Activated CD4-positive, CD25-positive, alpha-beta regulatory T cell treated with anti-CD3 and anti-CD28 coated beads, Interleukin-2, amount 50 U/mL, for 24 hours (primary cell): ENCODE data around the gene CNOT3.
"Not testable (repeated sequence)": the region's sequence is repeated elsewhere in the genome, so short reads cannot be mapped to it uniquely, and the experiment has no call there.

Experiments used
- ATAC-seq, 2 donors: fragments of 150-1000 bp; cut with Tn5 transposase; one replicate each; pipeline ENCODE4 v1.10.0; 2021; ENCODE audit warnings: mild to moderate bottlenecking in 1 of 2, moderate library complexity in 1 of 2

Gene CNOT3

DNA sequence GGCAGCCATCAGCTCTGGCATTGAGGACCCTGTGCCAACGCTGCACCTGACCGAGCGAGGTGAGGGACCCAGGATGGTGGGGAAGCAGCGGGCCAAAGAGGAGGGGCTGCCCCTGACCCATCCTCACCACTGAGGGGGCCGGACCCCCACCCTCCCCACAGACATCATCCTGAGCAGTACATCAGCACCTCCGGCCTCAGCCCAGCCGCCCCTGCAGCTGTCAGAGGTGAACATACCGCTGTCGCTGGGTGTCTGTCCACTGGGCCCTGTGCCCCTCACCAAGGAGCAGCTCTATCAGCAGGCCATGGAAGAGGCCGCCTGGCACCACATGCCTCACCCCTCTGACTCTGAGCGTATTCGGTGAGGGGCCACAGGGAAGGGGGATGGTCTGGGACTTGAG lies 14.7 kb downstream of the CNOT3 start:
- no peak for ATAC-seq

DNA sequence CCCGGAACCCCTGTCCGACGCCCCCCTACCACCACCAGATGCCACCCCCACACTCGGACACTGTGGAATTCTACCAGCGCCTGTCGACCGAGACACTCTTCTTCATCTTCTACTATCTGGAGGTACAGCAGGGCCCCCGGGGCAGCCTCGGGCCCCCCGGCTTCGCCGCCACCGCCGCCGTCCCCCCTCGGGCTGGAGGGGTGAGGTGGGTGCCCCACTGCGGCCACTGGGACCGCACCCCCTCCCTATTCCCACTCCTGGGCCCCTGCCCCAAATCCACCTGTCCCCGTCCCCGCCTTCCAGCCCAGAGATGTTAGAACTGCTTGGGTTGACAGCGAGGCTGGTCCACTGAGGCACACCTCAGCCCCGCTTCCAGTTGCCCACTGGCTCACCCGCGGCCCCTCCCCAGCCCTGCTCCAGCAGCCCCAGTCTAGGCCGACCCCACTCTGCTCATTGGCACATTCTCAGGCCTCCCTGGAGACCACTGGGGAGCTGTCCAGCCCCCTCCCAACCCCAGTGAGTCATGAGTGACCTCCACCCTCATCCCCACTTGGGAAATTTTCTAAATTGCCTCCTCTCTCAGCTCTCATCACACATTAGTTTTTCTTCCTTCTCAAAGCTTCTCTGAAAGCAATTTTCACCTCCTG lies 15.4 kb downstream of the CNOT3 start:
- ATAC-seq = no peak

DNA sequence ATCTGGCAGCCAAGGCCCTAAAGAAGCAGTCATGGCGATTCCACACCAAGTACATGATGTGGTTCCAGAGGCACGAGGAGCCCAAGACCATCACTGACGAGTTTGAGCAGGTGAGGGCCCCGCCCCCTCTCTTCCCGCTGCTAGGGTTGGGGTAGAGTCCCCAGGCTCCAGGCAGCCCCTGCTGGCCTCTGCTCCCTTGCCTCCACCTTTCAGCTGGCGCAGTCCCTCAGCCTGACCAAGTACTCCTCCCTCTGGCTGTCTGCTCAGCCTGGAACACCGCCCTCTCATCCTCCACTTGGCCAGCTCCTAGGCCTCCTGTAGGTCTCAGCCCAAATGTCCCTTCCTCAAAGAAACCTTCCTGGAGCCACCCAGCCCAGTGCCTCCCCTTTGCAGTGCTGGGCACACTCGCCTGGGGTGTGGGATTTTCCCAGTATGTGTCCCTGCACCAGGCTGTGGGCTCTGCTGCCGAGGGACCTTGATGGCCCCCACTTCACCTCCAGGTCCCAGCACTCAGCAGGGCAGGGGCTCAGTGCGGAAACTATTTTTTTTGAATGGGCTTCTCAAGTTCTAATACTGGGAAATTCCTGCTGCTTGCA lies 16.3 kb downstream of the CNOT3 start:
- ATAC-seq = no peak

DNA sequence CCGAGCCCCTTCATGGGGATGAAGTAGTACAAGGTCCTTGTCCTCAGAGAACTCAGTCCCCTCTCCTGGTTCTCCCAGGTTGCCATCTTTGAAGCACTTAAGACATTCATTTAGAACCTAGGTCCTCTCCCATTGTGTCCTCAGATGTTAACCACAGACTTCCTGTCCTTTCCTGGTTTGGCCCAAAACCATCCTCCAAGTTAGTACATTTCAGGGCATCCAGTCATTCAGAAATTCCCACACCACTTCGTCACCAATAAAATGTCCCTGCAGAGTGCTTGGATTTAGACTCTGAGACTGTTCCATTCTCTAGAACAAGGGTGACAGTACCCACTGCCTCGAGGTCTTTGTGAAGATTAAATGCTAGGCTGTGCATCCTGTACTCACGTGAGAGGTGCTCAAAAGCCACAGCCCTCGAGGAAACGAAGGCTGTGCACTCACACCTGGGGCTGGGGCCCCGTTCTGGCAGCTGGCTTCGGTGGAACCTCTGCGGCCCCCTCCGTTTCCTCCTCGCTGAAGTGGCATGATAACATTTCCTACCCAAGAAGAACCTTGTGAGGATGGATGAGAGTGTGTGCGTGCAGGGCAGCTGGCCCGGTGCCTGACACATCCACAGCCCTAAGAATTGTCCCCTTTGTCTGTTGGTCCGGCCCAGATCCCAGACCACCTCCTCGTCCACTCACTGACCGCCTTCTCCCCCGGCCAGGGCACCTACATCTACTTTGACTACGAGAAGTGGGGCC lies 17.2 kb downstream of the CNOT3 start:
- no peak for ATAC-seq

DNA sequence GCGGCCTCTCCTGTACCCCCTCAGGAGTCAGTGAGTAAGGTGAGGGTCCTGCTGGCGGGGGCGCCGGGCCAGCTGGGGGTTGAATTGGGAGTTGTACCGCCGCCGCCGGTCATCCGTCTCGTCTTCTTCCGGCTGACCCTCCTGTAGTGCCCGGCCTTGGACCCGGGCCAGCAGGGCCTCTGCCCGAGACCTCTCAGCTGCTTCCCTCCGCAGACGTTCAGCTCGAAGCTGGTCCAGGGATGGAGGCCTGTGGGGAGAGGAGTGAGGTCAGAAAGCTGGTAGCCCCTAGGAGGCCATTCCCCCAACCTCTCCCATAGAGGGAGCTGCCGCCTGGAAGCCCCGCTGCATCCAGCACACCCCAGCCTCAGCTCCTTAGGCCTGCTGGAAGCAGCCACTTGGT lies 18.1 kb downstream of the CNOT3 start:
- no peak for ATAC-seq

DNA sequence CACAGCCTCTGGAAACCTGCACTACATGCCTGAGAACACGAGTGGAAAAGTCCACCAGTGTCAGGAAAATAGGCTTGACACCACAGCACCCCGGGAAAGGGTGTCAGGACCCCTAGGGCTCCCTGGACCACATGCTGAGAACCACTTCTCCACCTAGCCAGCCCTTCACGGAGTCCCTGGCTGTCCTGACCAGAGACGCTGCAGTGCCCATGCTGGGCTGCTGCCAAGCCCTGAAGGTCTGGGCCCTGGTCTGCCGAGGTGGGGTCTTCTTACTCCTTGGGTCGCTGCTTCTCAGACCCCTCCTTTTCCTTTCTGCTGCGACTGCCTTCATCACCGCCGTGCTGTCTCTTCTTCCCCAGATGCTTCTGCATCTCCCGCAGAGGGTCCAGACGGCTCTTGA lies 18.9 kb downstream of the CNOT3 start:
- no peak for ATAC-seq

DNA sequence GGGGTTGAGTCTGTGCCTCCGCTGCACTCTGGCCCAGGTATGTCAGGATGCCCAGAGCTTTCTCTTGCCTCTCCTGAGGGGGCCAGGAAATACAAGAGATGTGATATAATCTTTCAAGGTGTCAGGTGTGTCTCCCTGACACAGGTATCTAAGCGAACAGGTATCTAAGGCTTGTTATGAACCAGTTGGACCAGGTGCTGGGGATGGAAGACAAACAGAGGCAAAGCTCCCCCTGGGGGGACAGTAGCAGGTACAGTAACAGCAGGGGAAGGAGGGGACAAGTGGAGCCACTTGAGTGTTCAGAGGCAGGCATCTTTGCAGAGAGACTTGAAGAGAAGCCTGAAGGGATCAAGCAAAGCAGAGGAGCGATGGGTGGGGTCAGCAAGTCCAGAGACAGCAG lies 19.4 kb downstream of the CNOT3 start:
- no peak for ATAC-seq

DNA sequence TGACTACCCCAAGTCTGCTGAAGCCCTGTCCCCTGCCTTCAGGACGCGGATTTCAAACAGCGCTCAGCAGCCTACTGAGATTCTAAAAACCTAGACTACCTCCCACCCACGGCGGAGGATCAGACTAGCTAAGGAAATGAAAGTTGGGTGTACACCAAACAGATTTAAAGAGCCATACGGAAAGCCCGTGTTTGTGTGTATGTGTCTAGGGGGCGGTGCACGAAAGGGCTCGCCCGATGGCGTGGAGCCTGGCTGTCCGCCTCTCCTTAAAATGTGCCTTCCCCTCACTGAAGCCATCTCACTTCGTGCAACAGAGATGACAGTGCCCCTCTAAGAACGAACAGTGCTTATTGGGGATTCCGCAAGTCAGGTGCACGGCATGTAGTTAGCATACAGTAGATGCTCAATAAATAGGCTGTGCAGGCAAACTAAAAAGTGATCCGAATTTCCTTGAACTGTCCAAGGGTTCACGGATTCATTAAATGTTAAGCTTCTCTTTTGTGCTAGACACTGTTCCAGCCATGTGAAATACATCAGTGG lies 21.3 kb downstream of the CNOT3 start:
- ATAC-seq = no peak

DNA sequence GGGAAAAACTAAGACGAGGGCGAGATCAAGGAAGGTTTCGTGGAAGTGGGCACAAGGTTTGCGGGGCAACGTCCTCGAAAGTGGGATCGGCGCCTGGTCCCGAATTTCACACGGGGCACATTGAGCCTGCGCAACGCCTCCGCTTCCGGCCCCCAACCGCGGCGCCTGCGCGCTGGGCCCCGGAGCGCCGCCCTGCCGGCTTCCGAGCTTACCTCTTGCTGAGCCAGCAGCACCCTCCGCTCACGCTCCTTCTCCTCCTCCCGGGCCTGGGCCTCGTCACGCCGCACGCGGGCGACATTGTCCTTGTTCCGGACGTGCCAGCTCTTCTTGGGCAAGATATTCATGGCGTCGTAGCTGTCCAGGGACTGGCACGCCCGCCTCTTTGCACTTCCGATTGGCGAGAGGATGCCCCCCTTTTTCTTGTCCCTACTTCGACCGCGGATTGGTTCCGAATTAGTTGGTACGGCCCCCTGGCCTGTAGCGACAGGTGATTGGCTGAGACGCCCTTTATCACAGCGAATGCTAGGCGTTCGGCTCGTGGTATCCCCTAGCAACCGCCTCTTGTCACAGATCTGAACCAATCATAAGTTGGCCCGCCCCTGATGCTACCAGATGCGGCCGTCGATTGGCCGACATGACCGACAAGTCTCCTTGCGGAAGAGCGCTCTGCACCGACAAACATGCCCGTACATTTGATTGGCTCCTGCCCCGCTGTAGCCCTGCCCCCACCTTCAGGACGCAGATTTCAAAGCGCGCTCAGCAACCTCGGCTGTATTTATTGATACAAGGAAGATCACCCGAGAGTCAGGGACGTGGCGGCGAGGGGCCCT lies 22.0 kb downstream of the CNOT3 start, which contains the start of gene LENG1:
Gene LENG1 (minus strand): TSS at position 370 of the 830 bp plus-strand sequence. CDS start 26 bp downstream, at position 344.
- peak; percentile 93 to 95 for ATAC-seq

DNA sequence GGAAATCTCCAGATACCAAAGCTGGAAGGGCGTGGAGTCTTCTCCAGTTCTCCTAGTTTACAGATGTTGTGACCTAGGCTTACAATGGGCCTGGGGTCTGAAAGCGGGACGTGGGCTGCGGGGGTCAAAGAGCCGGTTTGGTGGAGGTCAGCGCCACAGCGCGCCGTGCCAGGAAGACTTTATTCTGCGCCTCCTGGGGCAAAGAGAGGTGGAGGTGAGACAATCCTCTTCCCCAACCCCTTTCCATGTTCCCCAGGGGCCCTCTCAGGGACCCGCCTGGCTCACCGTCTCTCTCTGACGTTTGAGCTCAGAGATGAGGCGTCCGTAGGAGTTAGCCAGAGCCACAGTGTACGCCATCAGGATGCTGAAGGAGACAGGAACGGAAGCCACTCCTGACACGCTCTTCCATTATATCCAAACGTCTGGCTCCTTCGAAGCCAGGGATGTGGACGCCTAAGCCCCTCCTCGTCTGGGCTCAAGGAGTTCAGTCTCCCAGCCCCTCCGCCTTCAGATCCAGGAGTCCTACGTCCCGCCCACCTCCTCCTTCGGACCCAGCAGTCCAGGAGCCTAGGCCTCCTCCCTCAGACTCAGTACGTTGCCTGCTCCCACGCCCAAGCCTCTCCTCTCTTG lies 22.7 kb downstream of the CNOT3 start:
- ATAC-seq = no peak

DNA sequence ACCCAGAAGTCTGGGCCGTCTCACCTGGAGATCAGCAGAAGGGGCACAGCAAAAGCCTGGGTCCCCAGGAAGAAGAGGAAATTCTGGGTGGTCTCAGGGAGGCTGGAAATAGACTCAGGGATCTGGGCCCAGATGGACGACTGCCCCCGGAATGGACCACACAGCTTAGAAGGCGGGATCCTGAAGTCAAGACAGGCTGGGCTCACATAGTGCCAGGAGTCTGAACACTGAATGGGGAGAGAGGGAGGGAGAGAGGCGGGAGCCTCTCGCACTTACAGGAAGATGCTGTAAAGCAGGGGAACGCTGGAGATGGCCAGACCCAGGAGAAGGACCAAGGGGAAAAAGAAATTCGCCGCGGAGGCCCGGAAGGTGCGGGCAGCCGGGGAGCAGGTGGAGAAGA lies 23.3 kb downstream of the CNOT3 start:
- no peak for ATAC-seq

DNA sequence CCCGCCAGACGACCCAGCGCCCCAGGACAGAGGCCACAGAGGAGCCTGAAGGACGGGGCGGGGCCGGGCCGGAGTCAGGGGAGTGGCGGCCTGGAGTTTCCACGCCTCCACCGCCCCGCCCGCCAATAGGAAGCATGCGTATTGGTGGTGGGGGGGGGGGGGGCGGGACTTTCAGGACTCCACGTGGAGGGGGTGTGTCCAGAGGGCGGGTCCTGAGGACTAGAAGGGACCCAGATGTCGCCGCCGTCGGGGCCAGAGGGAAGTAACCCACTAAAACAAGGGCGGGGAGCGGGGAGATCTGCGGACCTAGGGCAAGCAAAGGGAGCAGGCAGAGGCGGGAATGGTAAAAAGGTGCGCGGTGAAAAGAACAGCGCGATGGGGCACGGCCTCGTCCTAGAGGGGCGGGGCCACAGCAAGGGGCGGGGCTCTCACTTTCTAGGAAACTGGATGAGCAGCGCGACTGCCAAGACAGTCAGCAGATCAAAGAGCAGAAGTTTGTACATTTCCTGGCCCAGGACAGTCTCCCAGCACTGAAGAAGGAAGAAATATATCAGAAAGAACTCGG lies 24.8 kb downstream of the CNOT3 start:
- peak; percentile 7 to 9 for ATAC-seq

DNA sequence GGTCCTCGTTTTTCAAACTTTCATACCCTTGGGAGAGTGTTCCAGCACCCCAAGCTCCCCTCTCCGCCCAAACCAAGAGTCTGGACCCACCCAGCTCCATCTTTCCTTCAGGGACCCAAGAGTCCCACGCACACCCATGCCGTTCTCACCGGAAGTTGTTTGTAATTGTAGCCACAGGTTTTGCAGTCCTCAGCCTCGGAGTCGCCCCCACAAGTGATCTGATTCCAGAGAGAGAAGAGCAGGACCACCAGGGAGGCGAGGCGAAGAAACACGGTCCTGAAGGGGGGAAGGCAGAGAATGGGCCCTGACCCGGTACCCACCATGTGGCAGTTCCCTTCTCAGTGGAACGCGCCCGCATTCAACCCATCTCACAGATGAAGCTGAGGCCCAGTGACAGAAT lies 25.3 kb downstream of the CNOT3 start:
- no peak for ATAC-seq

DNA sequence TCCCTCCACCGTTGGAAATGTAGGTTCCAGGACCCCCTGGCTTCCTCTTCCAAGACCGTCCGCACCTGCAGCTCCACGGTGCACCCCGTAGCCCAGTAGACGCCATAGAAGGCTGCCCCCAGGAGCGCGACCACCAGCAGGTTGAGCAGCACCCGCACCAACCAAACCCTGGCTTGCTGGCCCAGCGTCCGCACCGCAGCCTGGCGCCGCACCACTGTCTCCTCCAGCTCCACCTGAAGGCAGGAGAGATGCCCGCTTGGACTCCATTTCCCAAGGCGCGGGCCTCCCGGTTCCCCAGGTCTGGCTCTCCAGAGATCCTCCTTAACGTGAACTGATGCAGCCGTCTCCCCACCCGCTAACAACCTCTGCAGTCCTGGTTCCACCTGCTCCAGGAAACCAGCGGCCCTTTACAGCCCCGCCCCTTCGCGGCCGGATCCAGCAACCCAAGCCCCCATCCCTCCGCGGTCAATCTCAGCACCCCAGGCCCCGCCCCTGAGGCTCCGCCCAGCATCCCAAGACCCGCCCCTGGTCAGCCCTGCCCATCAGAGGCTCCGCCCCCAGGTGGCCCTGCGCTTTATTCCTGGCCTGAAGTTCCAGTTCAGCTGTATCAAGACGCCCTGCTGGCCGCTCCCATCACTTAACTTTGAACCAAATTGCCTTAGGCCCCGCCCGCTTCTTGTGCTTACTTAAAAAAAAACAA lies 27.0 kb downstream of the CNOT3 start:
- no peak for ATAC-seq

DNA sequence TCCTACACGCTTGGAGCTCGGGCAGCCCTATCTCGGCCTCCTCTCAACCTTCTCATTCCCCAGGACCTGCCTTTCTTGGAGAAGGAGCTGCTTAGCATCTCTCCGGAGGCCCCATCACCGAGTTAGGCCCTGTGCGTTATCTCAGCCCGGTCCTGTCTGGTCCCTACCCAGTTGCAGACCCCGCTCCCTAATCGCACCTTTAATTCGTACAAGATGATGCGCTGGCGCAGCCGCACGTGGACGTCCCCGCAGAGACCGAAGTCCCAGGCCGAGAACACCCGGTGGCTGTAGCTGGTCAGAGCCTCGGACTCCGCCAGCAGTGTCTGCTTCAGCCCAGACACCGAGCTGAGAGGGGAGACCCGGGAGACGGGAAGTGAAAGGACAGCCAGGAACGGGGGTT lies 27.7 kb downstream of the CNOT3 start:
- ATAC-seq = no peak

DNA sequence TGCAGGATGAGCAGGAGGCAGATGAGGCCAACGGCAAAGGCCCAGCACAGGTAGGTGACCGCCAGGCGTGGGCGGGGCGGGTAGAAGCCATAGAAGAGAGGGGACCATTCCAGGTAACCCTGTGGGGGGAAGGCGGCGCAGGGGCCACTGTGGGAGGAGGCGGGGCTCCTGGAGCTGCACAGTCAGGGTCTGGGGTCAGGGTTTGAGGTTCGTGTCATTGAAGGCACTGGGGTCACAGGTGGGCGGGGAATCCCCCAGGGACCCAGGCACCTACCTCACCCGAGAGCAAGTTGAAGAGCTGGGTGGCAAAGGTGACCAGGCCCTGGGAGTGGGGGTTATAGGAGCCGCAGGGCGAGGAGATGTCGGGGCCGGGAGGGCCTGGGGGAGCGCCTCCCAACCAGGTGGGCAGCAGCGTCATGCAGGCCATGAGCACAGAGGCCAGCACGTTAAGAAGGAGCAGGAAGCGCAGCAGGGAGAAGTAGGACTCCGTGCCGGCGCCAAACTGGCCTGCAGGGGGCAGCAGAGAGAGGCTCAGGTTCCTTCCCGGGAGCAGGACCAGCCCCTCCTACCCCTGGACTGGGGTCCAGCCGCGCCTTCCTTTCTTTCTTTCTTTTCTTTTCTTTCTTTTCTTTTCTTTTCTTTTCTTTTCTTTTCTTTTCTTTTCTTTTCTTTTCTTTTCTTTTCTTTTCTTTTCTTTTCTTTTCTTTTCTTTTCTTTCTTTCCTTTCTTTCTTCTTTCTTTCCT lies 30.8 kb downstream of the CNOT3 start:
- peak; percentile 89 to 90 for ATAC-seq

DNA sequence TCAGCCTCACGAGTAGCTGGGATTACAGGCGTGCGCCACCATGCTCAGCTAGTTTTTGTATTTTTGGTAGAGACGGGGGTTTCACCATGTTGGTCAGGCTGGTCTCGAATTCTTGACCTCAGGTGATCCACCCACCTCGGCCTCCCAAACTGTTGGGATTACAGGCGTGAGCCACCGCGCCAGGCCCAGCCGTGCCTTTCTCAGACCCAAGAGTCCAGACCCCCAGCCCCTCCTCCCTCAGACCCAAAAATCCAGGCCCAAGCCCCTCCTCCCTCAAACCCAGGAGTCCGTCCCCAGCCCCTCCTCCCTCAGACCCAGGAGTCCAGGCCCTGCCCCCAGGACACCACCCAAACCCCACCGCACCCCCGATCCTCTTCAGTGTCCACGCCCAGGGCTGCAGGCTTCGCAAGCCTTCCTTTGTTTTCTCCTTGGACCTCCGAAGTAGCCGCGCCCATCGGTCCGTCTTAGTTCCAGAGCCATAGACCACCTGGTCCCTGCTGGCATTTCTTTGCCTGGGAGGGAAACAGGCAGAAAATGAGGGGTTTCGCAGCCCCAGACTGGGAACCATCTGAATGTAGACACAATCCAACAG lies 31.7 kb downstream of the CNOT3 start:
- no peak for ATAC-seq

DNA sequence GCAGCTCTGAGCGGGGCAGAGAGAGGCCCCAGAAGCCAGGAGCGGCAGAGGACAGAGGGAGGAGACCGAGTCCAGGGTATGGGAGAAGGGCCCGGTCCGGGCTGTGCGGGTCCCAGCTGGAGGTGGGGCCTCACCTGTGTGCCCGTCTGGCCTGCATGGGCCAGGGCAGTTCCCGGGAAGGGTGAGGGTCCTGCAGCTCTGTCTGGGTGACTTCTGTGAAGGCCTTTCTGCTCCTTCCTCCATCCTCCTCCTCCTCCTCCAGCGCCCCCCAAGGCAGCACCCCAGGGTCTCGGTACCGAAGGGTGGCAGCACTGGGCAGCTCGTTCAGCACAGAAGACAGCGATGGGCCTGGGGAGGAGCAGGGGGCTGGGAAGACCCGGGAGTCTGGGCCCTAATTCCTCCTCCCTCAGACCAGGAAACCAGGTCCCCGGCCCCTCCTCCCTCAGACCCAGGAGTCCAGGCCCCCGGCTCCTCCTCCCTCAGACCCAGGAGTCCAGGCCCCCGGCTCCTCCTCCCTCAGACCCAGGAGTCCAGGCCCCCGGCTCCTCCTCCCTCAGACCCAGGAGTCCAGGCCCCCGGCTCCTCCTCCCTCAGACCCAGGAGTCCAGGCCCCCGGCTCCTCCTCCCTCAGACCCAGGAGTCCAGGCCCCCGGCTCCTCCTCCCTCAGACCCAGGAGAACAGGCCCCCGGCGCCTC lies 34.3 kb downstream of the CNOT3 start:
- not testable (repeated sequence) for ATAC-seq
